HG03457 (cell line): ENCODE data around the gene GLRX.

Source experiments
- ATAC-seq: cut with Tn5 transposase; IDR thresholded peaks from one replicate; pipeline ENCODE4 v1.9.1; 2021; ENCODE audit warnings: moderate number of reproducible peaks; ENCODE audit not compliant: unreplicated experiment

The GLRX gene

GRCh38 chr5:95810305-95811125, 12.0 kb downstream of the GLRX start:
- ATAC-seq = no peak

GRCh38 chr5:95809414-95809960, 13.0 kb downstream of the GLRX start:
- no peak for ATAC-seq

GRCh38 chr5:95808686-95809413, 13.7 kb downstream of the GLRX start:
- ATAC-seq = peak; percentile 98

GRCh38 chr5:95808013-95808685, 14.4 kb downstream of the GLRX start:
- ATAC-seq = no peak

- no peak for ATAC-seq
Measured at GRCh38 chr5:95806687-95807086, 15.8 kb downstream of the GLRX start.

- ATAC-seq = no peak
Measured at GRCh38 chr5:95804736-95805539, 17.6 kb downstream of the GLRX start.

- no peak for ATAC-seq
Measured at GRCh38 chr5:95803271-95804148, 19.0 kb downstream of the GLRX start.

GRCh38 chr5:95801961-95802360, 20.6 kb downstream of the GLRX start:
- no peak for ATAC-seq

- no peak for ATAC-seq
Measured at GRCh38 chr5:95801532-95801931, 21.0 kb downstream of the GLRX start.

GRCh38 chr5:95800553-95800952, 22.0 kb downstream of the GLRX start:
- ATAC-seq = no peak

- ATAC-seq = no peak
Measured at GRCh38 chr5:95799191-95799835, 23.2 kb downstream of the GLRX start.

GRCh38 chr5:95798545-95798944, 24.0 kb downstream of the GLRX start:
- no peak for ATAC-seq

GRCh38 chr5:95798048-95798447, 24.5 kb downstream of the GLRX start:
- ATAC-seq = no peak

GRCh38 chr5:95797301-95797700, 25.2 kb downstream of the GLRX start:
- ATAC-seq = no peak

- no peak for ATAC-seq
Measured at GRCh38 chr5:95794070-95794516, 28.4 kb downstream of the GLRX start.

- ATAC-seq = no peak
Measured at GRCh38 chr5:95791751-95792150, 30.8 kb downstream of the GLRX start.

GRCh38 chr5:95788493-95788892, 34.0 kb downstream of the GLRX start:
- no peak for ATAC-seq

GRCh38 chr5:95786821-95787418, 35.6 kb downstream of the GLRX start:
- no peak for ATAC-seq
